Measurements from ENCODE around the gene GTPBP3. TPM values are rescaled to one million over a fixed set of nuclear protein-coding genes. Genes with fewer than 3 reads are reported as not detected.

Gene GTPBP3
- total RNA-seq (ENCODE audit: unreplicated experiment), result 61.2 TPM
- long read RNA-seq, partial matches to known transcripts, result 3 of 21 reads
- long read RNA-seq, other reads (novel, unspliced or antisense), result 9 of 21 reads

GRCh38 chr19:17336872-17337674 is at the start of gene GTPBP3:
TSS of gene GTPBP3 (plus strand) at chr19:17337553. CDS start at chr19:17337612, 59 bp downstream.
- H3K4me3 Mint-ChIP-seq (ENCODE audit: unreplicated experiment), result peak within 1 kb of the TSS; percentile 99
- peaks cover 5% of the 10 kb centered on the region for H3K36me3 Mint-ChIP-seq (ENCODE audit: unreplicated experiment)
- peaks cover 14% of the 10 kb centered on the region for H3K27me3 Mint-ChIP-seq (ENCODE audit: unreplicated experiment)
- TF ChIP-seq CTCF (IDR thresholded peaks at IDR 0.05; ENCODE audit: partially characterized antibody, unreplicated experiment), result no peak
- H3K4me1 Mint-ChIP-seq (ENCODE audit: low read depth, unreplicated experiment), result peaks cover 5% of the 10 kb centered on the region
- peak within 1 kb of the TSS; percentile 98 for H3K27ac Mint-ChIP-seq (ENCODE audit: unreplicated experiment)
- DNase-seq, result peak; percentile 94
- H3K9me3 Mint-ChIP-seq (ENCODE audit: unreplicated experiment), result peaks cover 13% of the 10 kb centered on the region

- no peaks in the 10 kb centered on the region for H3K27me3 Mint-ChIP-seq (ENCODE audit: unreplicated experiment)
- no peaks in the 10 kb centered on the region for H3K4me1 Mint-ChIP-seq (ENCODE audit: low read depth, unreplicated experiment)
- no peaks in the 10 kb centered on the region for H3K36me3 Mint-ChIP-seq (ENCODE audit: unreplicated experiment)
- no peak overlapping the region for H3K4me3 Mint-ChIP-seq (ENCODE audit: unreplicated experiment)
- DNase-seq, result peak; percentile 83
- no peak overlapping the region for H3K27ac Mint-ChIP-seq (ENCODE audit: unreplicated experiment)
- H3K9me3 Mint-ChIP-seq (ENCODE audit: unreplicated experiment), result peaks cover 3% of the 10 kb centered on the region
- peak; percentile 10 for TF ChIP-seq CTCF (IDR thresholded peaks at IDR 0.05; ENCODE audit: partially characterized antibody, unreplicated experiment)
Observed at GRCh38 chr19:17289489-17289888, 47.9 kb upstream of the GTPBP3 start.

- Mint-ChIP-seq H3K4me1 (ENCODE audit: low read depth, unreplicated experiment) (no peaks in the 10 kb centered on the region), H3K36me3 (ENCODE audit: unreplicated experiment) (no peaks in the 10 kb centered on the region), H3K27ac (ENCODE audit: unreplicated experiment) (no peak overlapping the region), H3K9me3 (ENCODE audit: unreplicated experiment) (peaks cover 3% of the 10 kb centered on the region), H3K4me3 (ENCODE audit: unreplicated experiment) (peak overlapping the region; percentile 81), H3K27me3 (ENCODE audit: unreplicated experiment) (no peaks in the 10 kb centered on the region)
- peak; percentile 52 for TF ChIP-seq CTCF (IDR thresholded peaks at IDR 0.05; ENCODE audit: partially characterized antibody, unreplicated experiment)
- peak; percentile 84 for DNase-seq
Observed at GRCh38 chr19:17292301-17293074, 44.9 kb upstream of the GTPBP3 start.

GRCh38 chr19:17293605-17294004 is 43.7 kb upstream of the GTPBP3 start:
- Mint-ChIP-seq H3K4me3 (ENCODE audit: unreplicated experiment) (no peak overlapping the region), H3K27ac (ENCODE audit: unreplicated experiment) (no peak overlapping the region)

More at GRCh38 chr19:17293605-17294004, 43.7 kb upstream of the GTPBP3 start:
- Mint-ChIP-seq H3K9me3 (ENCODE audit: unreplicated experiment) (peaks cover 3% of the 10 kb centered on the region), H3K4me1 (ENCODE audit: low read depth, unreplicated experiment) (no peaks in the 10 kb centered on the region), H3K27me3 (ENCODE audit: unreplicated experiment) (no peaks in the 10 kb centered on the region), H3K36me3 (ENCODE audit: unreplicated experiment) (no peaks in the 10 kb centered on the region)
- TF ChIP-seq CTCF (IDR thresholded peaks at IDR 0.05; ENCODE audit: partially characterized antibody, unreplicated experiment), result no peak
- DNase-seq, result no peak
